ENCODE results near the gene NRG3. TPM values are rescaled to one million over a fixed set of nuclear protein-coding genes. Genes with fewer than 3 reads are reported as not detected.

NRG3 gene
- total and polyA plus RNA-seq, 2 of the 8 experiments (the other 6 are each of a cell fraction or from before 2014, with no cell fraction given) = 4.2 to 5.0 TPM

DNA sequence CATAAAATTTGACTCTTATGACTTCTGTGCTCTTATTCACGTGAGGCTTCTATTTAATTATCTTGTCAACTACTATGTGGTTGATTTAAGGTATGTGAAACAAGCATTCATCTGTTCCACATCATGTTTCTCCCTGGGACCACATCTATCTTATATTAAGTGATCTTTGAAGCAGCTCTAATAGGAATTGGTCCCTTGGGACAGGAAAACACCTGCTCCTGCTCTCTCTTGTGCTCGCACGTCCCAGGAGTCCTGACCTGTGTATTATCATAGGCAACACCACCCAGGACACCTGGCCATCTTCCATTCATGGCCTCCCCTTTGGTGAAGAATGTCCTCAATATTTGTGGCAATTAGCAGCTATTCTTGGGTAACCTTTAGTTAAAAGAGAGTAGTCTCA lies 269.2 kb downstream of the NRG3 start:
- Histone ChIP-seq H2BK120ac (replicated peaks; ENCODE audit: low read depth, low read length) (no peak overlapping the region), H4K8ac (ENCODE audit: extremely low read depth, insufficient read depth, low read length) (no peak overlapping the region), H2AK5ac (ENCODE audit: low read depth, low read length) (no peak overlapping the region), H3K9me3 (ENCODE audit: insufficient read depth in 2 of 2, low read depth in 1 of 2, low read length in 1 of 2) (no peaks in the 10 kb centered on the region), H4K91ac (replicated peaks; ENCODE audit: insufficient read length, low read length) (no peak overlapping the region), H3K23ac (ENCODE audit: insufficient read length) (no peak overlapping the region), H2BK5ac (ENCODE audit: low read depth, low read length) (no peak overlapping the region), H3K18ac (ENCODE audit: extremely low read depth, low read length) (no peak overlapping the region), H3K27me3 (replicated peaks in 1 of 4; ENCODE audit: control insufficient read depth in 3 of 4, extremely low read depth in 1 of 4, insufficient read depth in 3 of 4, low read length in 3 of 4) (no peaks in the 10 kb centered on the region), H3K9ac (replicated peaks in 1 of 4; ENCODE audit: extremely low read depth in 1 of 4, low read depth in 3 of 4, low read length in 3 of 4) (no peak overlapping the region), H3K79me2 (ENCODE audit: control insufficient read depth in 1 of 2, insufficient read depth in 2 of 2, low read length in 2 of 2) (no peaks in the 10 kb centered on the region), H3K27ac (ENCODE audit: low read depth, low read length) (no peak overlapping the region), H3K36me3 (ENCODE audit: control insufficient read depth in 2 of 4, insufficient read depth in 4 of 4, low read length in 3 of 4) (no peaks in the 10 kb centered on the region), H3K79me1 (ENCODE audit: low read depth, low read length) (no peaks in the 10 kb centered on the region), H2BK15ac (ENCODE audit: low read length) (no peak overlapping the region), H3K23me2 (ENCODE audit: low read depth, low read length) (no peaks in the 10 kb centered on the region), H2AFZ (ENCODE audit: low read length) (no peak overlapping the region), H3K14ac (ENCODE audit: insufficient read length) (no peak overlapping the region), H3K56ac (replicated peaks; ENCODE audit: insufficient read length, low read depth, low read length) (no peak overlapping the region), H2BK12ac (ENCODE audit: low read depth, low read length) (no peak overlapping the region), H4K5ac (ENCODE audit: insufficient read length, low read depth, low read length) (no peak overlapping the region), H3K4ac (replicated peaks; ENCODE audit: insufficient read length, low read depth, low read length) (no peak overlapping the region), H3K4me1 (replicated peaks in 1 of 4; ENCODE audit: control insufficient read depth in 3 of 4, insufficient read depth in 4 of 4, low read length in 3 of 4) (0 out of 7 replicates have a peak, but pooled peaks cover 0 to 2% (median 0%) of the 10 kb centered on the region in 4 experiments), H4K20me1 (replicated peaks in 1 of 2; ENCODE audit: control insufficient read depth in 1 of 2, insufficient read depth in 2 of 2, low read length in 2 of 2) (no peaks in the 10 kb centered on the region), H3K4me3 (ENCODE audit: extremely low read depth in 1 of 4, insufficient read depth in 2 of 4, low read depth in 3 of 4, low read length in 4 of 4) (no peak overlapping the region), H3K4me2 (ENCODE audit: insufficient read depth in 1 of 2, low read depth in 2 of 2, low read length in 2 of 2) (no peak overlapping the region), H2BK20ac (ENCODE audit: low read length) (no peak overlapping the region)
- CTCF ChIA-PET (ENCODE audit: partially characterized antibody) = no interaction called here
- FAIRE-seq (no peak), DNase-seq (ENCODE audit: low read depth in 1 of 2, low spot score in 2 of 2) (no peak)
- POLR2A ChIA-PET (ENCODE audit: partially characterized antibody) = no interaction called here
- 98% methylated on average over 3 of the region's 3 CpGs; no CpG with 5 or more reads in 1 of the 2 experiments for WGBS, 2 experiments (ENCODE audit: extremely low coverage in 1 of 2, insufficient coverage in 1 of 2, insufficient read length in 1 of 2, insufficient replicate concordance in 2 of 2, low coverage in 1 of 2, low lambda C conversion rate in 2 of 2, missing lambda C conversion rate in 1 of 2)
- TF ChIP-seq KDM1A (IDR thresholded peaks at IDR 0.05; ENCODE audit: borderline replicate concordance, low read length) (no peak), KDM4A (IDR thresholded peaks at IDR 0.05; ENCODE audit: low read depth, low read length, severe bottlenecking) (no peak), CHD2 (IDR thresholded peaks at IDR 0.05; ENCODE audit: low read length) (no peak), BRCA1 (IDR thresholded peaks at IDR 0.05; ENCODE audit: low read depth, low read length) (no peak), TBP (IDR thresholded peaks at IDR 0.05; ENCODE audit: low read depth, low read length) (no peak), KDM5A (IDR thresholded peaks at IDR 0.05; ENCODE audit: low read length) (no peak)
